ENCODE results near the gene RSBN1. TPM values are rescaled to one million over a fixed set of nuclear protein-coding genes. Genes with fewer than 3 reads are reported as not detected.

Gene RSBN1
- total and polyA plus RNA-seq, 10 of the 15 experiments (the other 5 are each of a cell fraction or from before 2014, with no cell fraction given): 2.9 to 26.8 (median 11.5) TPM

DNA sequence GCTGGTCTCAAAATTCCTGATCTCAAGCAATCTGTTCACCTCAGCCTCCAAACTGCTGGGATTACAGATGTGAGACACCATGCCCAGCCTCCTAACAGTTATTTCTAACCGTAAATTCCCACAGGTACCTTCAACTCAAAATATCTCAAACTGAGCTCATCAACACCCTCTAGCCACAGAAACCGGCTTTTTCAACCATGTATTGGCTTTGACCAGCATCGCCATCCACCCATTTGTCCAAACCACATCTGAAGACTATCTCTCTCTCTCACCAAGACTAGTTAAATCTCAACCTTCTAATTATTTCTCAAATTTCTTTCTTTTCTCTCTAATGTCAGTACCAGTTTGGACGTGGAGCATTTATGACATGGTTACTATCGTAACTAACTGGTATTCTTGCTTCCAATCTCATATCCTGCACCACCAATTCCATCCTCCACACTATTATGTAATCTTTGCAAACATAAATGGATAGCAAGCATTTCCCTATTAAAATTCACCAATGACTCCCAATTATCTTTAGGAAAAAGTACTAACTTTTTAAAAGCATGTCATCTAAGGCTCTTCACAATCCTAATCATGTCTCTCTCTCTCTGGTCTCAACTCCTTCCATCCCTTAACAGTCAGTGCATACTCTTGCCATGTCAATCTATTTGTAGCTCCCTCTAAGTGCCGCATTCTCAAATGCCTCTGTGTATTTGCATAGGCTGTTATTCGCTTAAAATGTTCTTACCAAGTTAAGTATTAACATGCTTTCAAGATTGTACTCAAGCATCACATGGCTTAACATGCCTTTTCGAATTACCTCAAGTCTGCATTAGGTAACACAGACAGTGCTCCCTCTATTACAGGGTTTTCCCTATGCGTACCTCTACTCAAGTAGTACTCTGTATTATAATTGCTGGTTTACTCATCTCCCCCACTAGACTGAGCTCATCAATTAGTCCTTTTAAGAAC, 18.1 kb downstream of the RSBN1 start (continued):
- TF ChIP-seq, protein P1, sequence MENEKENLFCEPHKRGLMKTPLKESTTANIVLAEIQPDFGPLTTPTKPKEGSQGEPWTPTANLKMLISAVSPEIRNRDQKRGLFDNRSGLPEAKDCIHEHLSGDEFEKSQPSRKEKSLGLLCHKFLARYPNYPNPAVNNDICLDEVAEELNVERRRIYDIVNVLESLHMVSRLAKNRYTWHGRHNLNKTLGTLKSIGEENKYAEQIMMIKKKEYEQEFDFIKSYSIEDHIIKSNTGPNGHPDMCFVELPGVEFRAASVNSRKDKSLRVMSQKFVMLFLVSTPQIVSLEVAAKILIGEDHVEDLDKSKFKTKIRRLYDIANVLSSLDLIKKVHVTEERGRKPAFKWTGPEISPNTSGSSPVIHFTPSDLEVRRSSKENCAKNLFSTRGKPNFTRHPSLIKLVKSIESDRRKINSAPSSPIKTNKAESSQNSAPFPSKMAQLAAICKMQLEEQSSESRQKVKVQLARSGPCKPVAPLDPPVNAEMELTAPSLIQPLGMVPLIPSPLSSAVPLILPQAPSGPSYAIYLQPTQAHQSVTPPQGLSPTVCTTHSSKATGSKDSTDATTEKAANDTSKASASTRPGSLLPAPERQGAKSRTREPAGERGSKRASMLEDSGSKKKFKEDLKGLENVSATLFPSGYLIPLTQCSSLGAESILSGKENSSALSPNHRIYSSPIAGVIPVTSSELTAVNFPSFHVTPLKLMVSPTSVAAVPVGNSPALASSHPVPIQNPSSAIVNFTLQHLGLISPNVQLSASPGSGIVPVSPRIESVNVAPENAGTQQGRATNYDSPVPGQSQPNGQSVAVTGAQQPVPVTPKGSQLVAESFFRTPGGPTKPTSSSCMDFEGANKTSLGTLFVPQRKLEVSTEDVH (IDR thresholded peaks at IDR 0.05; ENCODE audit: low read depth, partially characterized antibody): no peak
- TF ChIP-seq MEF2B (IDR thresholded peaks at IDR 0.05; ENCODE audit: partially characterized antibody, poor library complexity, severe bottlenecking): peak; percentile 39
- TF ChIP-seq CBX5 (IDR thresholded peaks at IDR 0.05; ENCODE audit: low read depth): no peak
- TF ChIP-seq, protein P2, sequence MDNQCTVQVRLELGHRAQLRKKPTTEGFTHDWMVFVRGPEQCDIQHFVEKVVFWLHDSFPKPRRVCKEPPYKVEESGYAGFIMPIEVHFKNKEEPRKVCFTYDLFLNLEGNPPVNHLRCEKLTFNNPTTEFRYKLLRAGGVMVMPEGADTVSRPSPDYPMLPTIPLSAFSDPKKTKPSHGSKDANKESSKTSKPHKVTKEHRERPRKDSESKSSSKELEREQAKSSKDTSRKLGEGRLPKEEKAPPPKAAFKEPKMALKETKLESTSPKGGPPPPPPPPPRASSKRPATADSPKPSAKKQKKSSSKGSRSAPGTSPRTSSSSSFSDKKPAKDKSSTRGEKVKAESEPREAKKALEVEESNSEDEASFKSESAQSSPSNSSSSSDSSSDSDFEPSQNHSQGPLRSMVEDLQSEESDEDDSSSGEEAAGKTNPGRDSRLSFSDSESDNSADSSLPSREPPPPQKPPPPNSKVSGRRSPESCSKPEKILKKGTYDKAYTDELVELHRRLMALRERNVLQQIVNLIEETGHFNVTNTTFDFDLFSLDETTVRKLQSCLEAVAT (IDR thresholded peaks at IDR 0.05): peak; percentile 66; the same call in 1 of the 2 replicates
- TF ChIP-seq ATF7 (IDR thresholded peaks at IDR 0.05; ENCODE audit: low read depth): peak; percentile 81
- TF ChIP-seq, protein P3, sequence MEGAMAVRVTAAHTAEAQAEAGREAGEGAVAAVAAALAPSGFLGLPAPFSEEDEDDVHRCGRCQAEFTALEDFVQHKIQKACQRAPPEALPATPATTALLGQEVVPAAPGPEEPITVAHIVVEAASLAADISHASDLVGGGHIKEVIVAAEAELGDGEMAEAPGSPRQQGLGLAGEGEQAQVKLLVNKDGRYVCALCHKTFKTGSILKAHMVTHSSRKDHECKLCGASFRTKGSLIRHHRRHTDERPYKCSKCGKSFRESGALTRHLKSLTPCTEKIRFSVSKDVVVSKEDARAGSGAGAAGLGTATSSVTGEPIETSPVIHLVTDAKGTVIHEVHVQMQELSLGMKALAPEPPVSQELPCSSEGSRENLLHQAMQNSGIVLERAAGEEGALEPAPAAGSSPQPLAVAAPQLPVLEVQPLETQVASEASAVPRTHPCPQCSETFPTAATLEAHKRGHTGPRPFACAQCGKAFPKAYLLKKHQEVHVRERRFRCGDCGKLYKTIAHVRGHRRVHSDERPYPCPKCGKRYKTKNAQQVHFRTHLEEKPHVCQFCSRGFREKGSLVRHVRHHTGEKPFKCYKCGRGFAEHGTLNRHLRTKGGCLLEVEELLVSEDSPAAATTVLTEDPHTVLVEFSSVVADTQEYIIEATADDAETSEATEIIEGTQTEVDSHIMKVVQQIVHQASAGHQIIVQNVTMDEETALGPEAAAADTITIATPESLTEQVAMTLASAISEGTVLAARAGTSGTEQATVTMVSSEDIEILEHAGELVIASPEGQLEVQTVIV (IDR thresholded peaks at IDR 0.05; ENCODE audit: borderline replicate concordance, partially characterized antibody): no peak
- TF ChIP-seq CREB1 (IDR thresholded peaks at IDR 0.05; ENCODE audit: low read depth): no peak
- TF ChIP-seq RUNX3 (IDR thresholded peaks at IDR 0.05; ENCODE audit: low read length): peak; percentile 84
- TF ChIP-seq BMI1 (IDR thresholded peaks at IDR 0.05; ENCODE audit: borderline replicate concordance): 0 out of 2 replicates have a peak, but pooled peaks have one; percentile 40
- TF ChIP-seq MXI1 (IDR thresholded peaks at IDR 0.05; ENCODE audit: low read depth, low read length): no peak
- no peak for TF ChIP-seq EED (IDR thresholded peaks at IDR 0.05; ENCODE audit: low read depth)
- TF ChIP-seq, protein P4, sequence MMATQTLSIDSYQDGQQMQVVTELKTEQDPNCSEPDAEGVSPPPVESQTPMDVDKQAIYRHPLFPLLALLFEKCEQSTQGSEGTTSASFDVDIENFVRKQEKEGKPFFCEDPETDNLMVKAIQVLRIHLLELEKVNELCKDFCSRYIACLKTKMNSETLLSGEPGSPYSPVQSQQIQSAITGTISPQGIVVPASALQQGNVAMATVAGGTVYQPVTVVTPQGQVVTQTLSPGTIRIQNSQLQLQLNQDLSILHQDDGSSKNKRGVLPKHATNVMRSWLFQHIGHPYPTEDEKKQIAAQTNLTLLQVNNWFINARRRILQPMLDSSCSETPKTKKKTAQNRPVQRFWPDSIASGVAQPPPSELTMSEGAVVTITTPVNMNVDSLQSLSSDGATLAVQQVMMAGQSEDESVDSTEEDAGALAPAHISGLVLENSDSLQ (IDR thresholded peaks at IDR 0.05): peak; percentile 80
- TF ChIP-seq KDM1A (IDR thresholded peaks at IDR 0.05; ENCODE audit: borderline replicate concordance): no peak
- no peak for TF ChIP-seq POLR2A (IDR thresholded peaks at IDR 0.05; ENCODE audit: low read depth, low read length)
- TF ChIP-seq, protein P5, sequence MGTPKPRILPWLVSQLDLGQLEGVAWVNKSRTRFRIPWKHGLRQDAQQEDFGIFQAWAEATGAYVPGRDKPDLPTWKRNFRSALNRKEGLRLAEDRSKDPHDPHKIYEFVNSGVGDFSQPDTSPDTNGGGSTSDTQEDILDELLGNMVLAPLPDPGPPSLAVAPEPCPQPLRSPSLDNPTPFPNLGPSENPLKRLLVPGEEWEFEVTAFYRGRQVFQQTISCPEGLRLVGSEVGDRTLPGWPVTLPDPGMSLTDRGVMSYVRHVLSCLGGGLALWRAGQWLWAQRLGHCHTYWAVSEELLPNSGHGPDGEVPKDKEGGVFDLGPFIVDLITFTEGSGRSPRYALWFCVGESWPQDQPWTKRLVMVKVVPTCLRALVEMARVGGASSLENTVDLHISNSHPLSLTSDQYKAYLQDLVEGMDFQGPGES (IDR thresholded peaks at IDR 0.05): no peak
- TF ChIP-seq ZNF217 (IDR thresholded peaks at IDR 0.05): no peak
- TF ChIP-seq HDAC6 (IDR thresholded peaks at IDR 0.05; ENCODE audit: unreplicated experiment): no peak
- TF ChIP-seq RFX5 (IDR thresholded peaks at IDR 0.05; ENCODE audit: low read depth, low read length): no peak
- TF ChIP-seq LARP7 (IDR thresholded peaks at IDR 0.05): no peak

Measured in GM12878 (cell line).